Measurements from ENCODE around the gene ARF5.

ARF5 gene

GRCh38 chr7:127588697-127589482 is 679 bp downstream of the ARF5 start:
- DNase-seq (ENCODE audit: low read depth): peak; percentile 41

- no peak for DNase-seq (ENCODE audit: low read depth)
Measured at GRCh38 chr7:127589896-127590295, 1.7 kb downstream of the ARF5 start.

GRCh38 chr7:127591189-127591588 is 3.0 kb downstream of the ARF5 start:
- DNase-seq (ENCODE audit: low read depth): no peak

- DNase-seq (ENCODE audit: low read depth): no peak
Measured at GRCh38 chr7:127591591-127591990, 3.4 kb downstream of the ARF5 start.

GRCh38 chr7:127592550-127592949 is 4.3 kb downstream of the ARF5 start:
- DNase-seq (ENCODE audit: low read depth): no peak

- no peak for DNase-seq (ENCODE audit: low read depth)
Measured at GRCh38 chr7:127594490-127594889, 6.3 kb downstream of the ARF5 start.

- no peak for DNase-seq (ENCODE audit: low read depth)
Measured at GRCh38 chr7:127595737-127596136, 7.5 kb downstream of the ARF5 start.

GRCh38 chr7:127598318-127598717 is 10.1 kb downstream of the ARF5 start:
- no peak for DNase-seq (ENCODE audit: low read depth)

GRCh38 chr7:127600885-127601284 is 12.7 kb downstream of the ARF5 start:
- DNase-seq (ENCODE audit: low read depth): no peak

- no peak for DNase-seq (ENCODE audit: low read depth)
Measured at GRCh38 chr7:127608446-127608845, 20.2 kb downstream of the ARF5 start.

GRCh38 chr7:127609297-127609696 is 21.1 kb downstream of the ARF5 start:
- DNase-seq (ENCODE audit: low read depth): no peak

GRCh38 chr7:127612263-127612662 is 24.1 kb downstream of the ARF5 start:
- DNase-seq (ENCODE audit: low read depth): no peak

- no peak for DNase-seq (ENCODE audit: low read depth)
Measured at GRCh38 chr7:127616724-127617123, 28.5 kb downstream of the ARF5 start.

- DNase-seq (ENCODE audit: low read depth): no peak
Measured at GRCh38 chr7:127618042-127618441, 29.8 kb downstream of the ARF5 start, which contains the start of gene PAX4. TSS of gene PAX4 (minus strand) at chr7:127618142. CDS start at chr7:127615928, 2,214 bp downstream.

GRCh38 chr7:127618775-127619174 is 30.6 kb downstream of the ARF5 start:
- no peak for DNase-seq (ENCODE audit: low read depth)

- DNase-seq (ENCODE audit: low read depth): no peak
Measured at GRCh38 chr7:127619681-127620405, 31.6 kb downstream of the ARF5 start.

- DNase-seq (ENCODE audit: low read depth): no peak
Measured at GRCh38 chr7:127620406-127621233, 32.4 kb downstream of the ARF5 start.

GRCh38 chr7:127625331-127625730 is 37.1 kb downstream of the ARF5 start:
- no peak for DNase-seq (ENCODE audit: low read depth)

GRCh38 chr7:127628445-127628844 is 40.2 kb downstream of the ARF5 start:
- no peak for DNase-seq (ENCODE audit: low read depth)

GRCh38 chr7:127629268-127629854 is 41.1 kb downstream of the ARF5 start:
- DNase-seq (ENCODE audit: low read depth): no peak

GRCh38 chr7:127632276-127632910 is 44.2 kb downstream of the ARF5 start:
- DNase-seq (ENCODE audit: low read depth): no peak
